SK-N-SH (cell line): ENCODE results near the gene RARS2. TPM values are rescaled to one million over a fixed set of nuclear protein-coding genes. Genes with fewer than 3 reads are reported as not detected.

Experiments
- CTCF ChIA-PET: fragments of 300-600, 350-600 bp; formaldehyde crosslinking; extraction: SDS; loops from one replicate; lab custom pipeline; 2021; lab: Yijun Ruan, JAX
- POLR2A ChIA-PET: fragments of 350-600 bp; sonication (Branson Sonifier 250); formaldehyde crosslinking; extraction: SDS; loops from one replicate; lab custom pipeline; 2020; ENCODE audit warnings: antibody characterized with exemption, inconsistent platforms; lab: Yijun Ruan, JAX
- DNase-seq: peaks from one replicate; pipeline ENCODE4 v3.0.0; 2012
- H2AFZ ChIP-seq: fragments of 200-600 bp; sonication (generic); 2 replicates; pipeline ENCODE4 v1.8.1; 2016; ENCODE audit warnings: antibody characterized with exemption, mild to moderate bottlenecking, low read depth
- H3F3A ChIP-seq: fragments of 200-600 bp; sonication (generic); replicated peaks from 2 replicates; pipeline ENCODE3; 2016; ENCODE audit warnings: antibody characterized with exemption, mild to moderate bottlenecking; ENCODE audit not compliant: insufficient read depth
- H3K27ac ChIP-seq, 2 experiments: fragments of 200-500 bp in 1 of 2; fragments of 200-600 bp in 1 of 2; sonication (Bioruptor generic) in 1 of 2; sonication (generic), shearing (Covaris generic) in 1 of 2; 2 replicates each; pipeline versions ENCODE4 v1.5.1 to v1.6.1; 2014 to 2016; ENCODE audit warnings: low read depth in 2 of 2, inconsistent platforms in 1 of 2, low read length in 1 of 2, mild to moderate bottlenecking in 1 of 2, mixed read lengths in 1 of 2
- H3K27me3 ChIP-seq: fragments of 200-600 bp; sonication (generic), shearing (Covaris generic); 2 replicates; pipeline ENCODE4 v1.6.1; 2016; ENCODE audit warnings: mixed run types; ENCODE audit not compliant: insufficient read depth
- H3K36me3 ChIP-seq, 2 experiments: fragments of 200-500 bp in 1 of 2; fragments of 200-600 bp in 1 of 2; sonication (Bioruptor generic) in 1 of 2; sonication (generic) in 1 of 2; replicated peaks in 1 of 2; 2 replicates each; pipeline versions ENCODE3 to v1.5.1; 2014 to 2016; ENCODE audit warnings: low read length in 1 of 2, mild to moderate bottlenecking in 1 of 2; ENCODE audit not compliant: insufficient read depth in 2 of 2, control insufficient read depth in 1 of 2
- H3K4me1 ChIP-seq, 2 experiments: fragments of 200-500 bp in 1 of 2; fragments of 200-600 bp in 1 of 2; sonication (Bioruptor generic) in 1 of 2; sonication (generic), shearing (Covaris generic) in 1 of 2; 2 replicates each; pipeline versions ENCODE4 v1.5.1 to v1.6.1; 2014 to 2016; ENCODE audit warnings: low read depth in 1 of 2, low read length in 1 of 2, mixed run types in 1 of 2; ENCODE audit not compliant: insufficient read depth in 2 of 2, control insufficient read depth in 1 of 2
- H3K4me2 ChIP-seq: fragments of 200-600 bp; sonication (generic), shearing (Covaris generic); 2 replicates; pipeline ENCODE4 v1.6.1; 2017; ENCODE audit warnings: mixed run types
- H3K4me3 ChIP-seq, 2 experiments: fragments of 200-500 bp in 1 of 2; fragments of 200-600 bp in 1 of 2; sonication (Bioruptor generic) in 1 of 2; sonication (generic), shearing (Covaris generic) in 1 of 2; 2 replicates each; pipeline versions ENCODE4 v1.5.1 to v1.8.1; 2014 to 2016; ENCODE audit warnings: low read depth in 2 of 2, inconsistent platforms in 1 of 2, low read length in 1 of 2, mild to moderate bottlenecking in 1 of 2, mixed read lengths in 1 of 2, moderate library complexity in 1 of 2
- H3K79me2 ChIP-seq: fragments of 200-600 bp; sonication (generic); 2 replicates; pipeline ENCODE4 v1.8.1; 2017; ENCODE audit warnings: mild to moderate bottlenecking; ENCODE audit not compliant: insufficient read depth
- H3K9ac ChIP-seq: fragments of 200-600 bp; sonication (generic); 2 replicates; pipeline ENCODE4 v1.6.1; 2017; ENCODE audit warnings: mixed run types
- H3K9me2 ChIP-seq: fragments of 200-600 bp; sonication (generic); 2 replicates; pipeline ENCODE4 v1.6.1; 2017; ENCODE audit warnings: mixed run types
- H3K9me3 ChIP-seq: fragments of 200-600 bp; sonication (generic); 2 replicates; pipeline ENCODE4 v1.6.1; 2017; ENCODE audit warnings: mixed run types, mild to moderate bottlenecking, moderate library complexity
- H4K20me1 ChIP-seq: fragments of 200-600 bp; sonication (generic); 2 replicates; pipeline ENCODE4 v1.6.1; 2017; ENCODE audit warnings: mild to moderate bottlenecking, mixed run types; ENCODE audit not compliant: insufficient read depth
- CHD2 ChIP-seq: fragments of 150-350 bp; IDR thresholded peaks from 2 replicates; pipeline ENCODE4 v1.6.1; 2018; ENCODE audit warnings: low read length; ENCODE audit not compliant: partially characterized antibody
- ELF1 ChIP-seq: IDR thresholded peaks from 2 replicates; pipeline ENCODE4 v1.4.0; 2012
- EZH2phosphoT487 ChIP-seq: fragments of 200-600 bp; sonication (generic); IDR thresholded peaks from 2 replicates; pipeline ENCODE4 v1.6.1; 2017; ENCODE audit warnings: low read depth, mixed run types, mild to moderate bottlenecking, antibody characterized with exemption, moderate library complexity, borderline replicate concordance
- FOXM1 ChIP-seq: IDR thresholded peaks from 2 replicates; pipeline ENCODE4 v1.4.0; 2012; ENCODE audit warnings: low read depth, mild to moderate bottlenecking
- MXI1 ChIP-seq: IDR thresholded peaks from 2 replicates; pipeline ENCODE4 v1.6.1; 2012; ENCODE audit warnings: mild to moderate bottlenecking, low read depth, low read length, improper control_type of control experiment
- NRF1 ChIP-seq: IDR thresholded peaks from 2 replicates; pipeline ENCODE4 v1.6.1; 2012; ENCODE audit warnings: low read depth, mild to moderate bottlenecking, low read length
- POLR2AphosphoS5 ChIP-seq: IDR thresholded peaks from 2 replicates; pipeline ENCODE4 v1.6.1; 2012; ENCODE audit warnings: low read depth, low read length
- RAD21 ChIP-seq: IDR thresholded peaks from 2 replicates; pipeline ENCODE4 v1.6.1; 2012; ENCODE audit warnings: mild to moderate bottlenecking, low read length
- SIN3A ChIP-seq: IDR thresholded peaks from 2 replicates; pipeline ENCODE4 v1.6.1; 2012; ENCODE audit warnings: low read depth, mild to moderate bottlenecking, low read length, moderate library complexity, borderline replicate concordance
- TAF1 ChIP-seq: IDR thresholded peaks from 2 replicates; pipeline ENCODE4 v1.6.1; 2012; ENCODE audit warnings: low read depth, mild to moderate bottlenecking, low read length, moderate library complexity, borderline replicate concordance
- USF1 ChIP-seq: IDR thresholded peaks from 2 replicates; pipeline ENCODE4 v1.4.0; 2012; ENCODE audit warnings: low read depth, borderline replicate concordance
- WGBS: methylation state at CpG from one replicate; pipeline ENCODE4 v1.1.6; 2017; ENCODE audit warnings: low lambda C conversion rate; 5-methylcytosine and 5-hydroxymethylcytosine counted together
- polyA plus RNA-seq, 3 experiments: library from polyadenylated mRNA; depleted of rRNA; stranded (reverse); fragments of >200 nt; gene quantifications; 2 replicates each; pipeline ENCODE4 v1.2.3, GENCODE V29; 2012
- TF ChIP-seq, protein P1 (sequence below): IDR thresholded peaks from 2 replicates; pipeline ENCODE4 v1.4.0; 2012; ENCODE audit warnings: low read depth, borderline replicate concordance
- TF ChIP-seq, protein P2 (sequence below): fragments of 150-350 bp; IDR thresholded peaks from 2 replicates; pipeline ENCODE4 v1.6.1; 2017; ENCODE audit warnings: antibody characterized with exemption, low read length, low read depth, borderline replicate concordance
- TF ChIP-seq, protein P3 (sequence below): IDR thresholded peaks from 2 replicates; pipeline ENCODE4 v1.6.1; 2012; ENCODE audit warnings: mild to moderate bottlenecking, low read depth, low read length, moderate library complexity

Gene RARS2
- polyA plus RNA-seq, 1 of the 3 experiments (the other 2 are of a cell fraction): 7.9 TPM

DNA sequence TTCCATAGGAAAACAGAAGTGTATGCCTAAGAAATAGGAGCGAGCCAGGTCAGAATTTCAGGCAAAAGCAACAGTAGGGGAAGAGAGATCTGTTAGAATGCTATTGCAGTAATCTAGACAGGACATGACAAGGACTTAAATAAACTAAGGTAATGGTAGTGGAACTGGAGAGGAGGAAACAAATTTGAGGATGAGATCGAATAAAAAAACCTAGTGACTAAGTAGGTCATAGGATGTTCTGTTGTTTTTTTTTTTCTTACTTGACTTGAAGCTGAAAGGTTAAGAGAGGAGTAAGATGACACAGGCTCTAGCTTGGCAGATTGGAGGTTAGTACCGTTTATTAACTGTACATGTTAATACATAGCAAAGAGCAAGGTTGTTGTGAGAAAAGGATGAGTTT, 28.7 kb upstream of the RARS2 start:
- Histone ChIP-seq H4K20me1 (no peaks in the 10 kb centered on the region), H3K79me2 (no peaks in the 10 kb centered on the region), H3K4me3 (no peak overlapping the region), H3K36me3 (peaks cover 16 to 36% of the 10 kb centered on the region in 2 experiments), H2AFZ (no peak overlapping the region), H3K4me1 (no peaks in the 10 kb centered on the region), H3K27ac (no peak overlapping the region), H3K4me2 (no peak overlapping the region), H3K9me3 (no peaks in the 10 kb centered on the region), H3K9ac (no peak overlapping the region), H3K27me3 (no peaks in the 10 kb centered on the region), H3K9me2 (no peaks in the 10 kb centered on the region), H3F3A (no peaks in the 10 kb centered on the region)
- 95% methylated on average over 3 of the region's 3 CpGs for WGBS
- TF ChIP-seq, protein P1, sequence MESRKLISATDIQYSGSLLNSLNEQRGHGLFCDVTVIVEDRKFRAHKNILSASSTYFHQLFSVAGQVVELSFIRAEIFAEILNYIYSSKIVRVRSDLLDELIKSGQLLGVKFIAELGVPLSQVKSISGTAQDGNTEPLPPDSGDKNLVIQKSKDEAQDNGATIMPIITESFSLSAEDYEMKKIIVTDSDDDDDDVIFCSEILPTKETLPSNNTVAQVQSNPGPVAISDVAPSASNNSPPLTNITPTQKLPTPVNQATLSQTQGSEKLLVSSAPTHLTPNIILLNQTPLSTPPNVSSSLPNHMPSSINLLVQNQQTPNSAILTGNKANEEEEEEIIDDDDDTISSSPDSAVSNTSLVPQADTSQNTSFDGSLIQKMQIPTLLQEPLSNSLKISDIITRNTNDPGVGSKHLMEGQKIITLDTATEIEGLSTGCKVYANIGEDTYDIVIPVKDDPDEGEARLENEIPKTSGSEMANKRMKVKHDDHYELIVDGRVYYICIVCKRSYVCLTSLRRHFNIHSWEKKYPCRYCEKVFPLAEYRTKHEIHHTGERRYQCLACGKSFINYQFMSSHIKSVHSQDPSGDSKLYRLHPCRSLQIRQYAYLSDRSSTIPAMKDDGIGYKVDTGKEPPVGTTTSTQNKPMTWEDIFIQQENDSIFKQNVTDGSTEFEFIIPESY: no peak
- no peak for TF ChIP-seq CHD2
- TF ChIP-seq ELF1: no peak
- TF ChIP-seq, protein P2, sequence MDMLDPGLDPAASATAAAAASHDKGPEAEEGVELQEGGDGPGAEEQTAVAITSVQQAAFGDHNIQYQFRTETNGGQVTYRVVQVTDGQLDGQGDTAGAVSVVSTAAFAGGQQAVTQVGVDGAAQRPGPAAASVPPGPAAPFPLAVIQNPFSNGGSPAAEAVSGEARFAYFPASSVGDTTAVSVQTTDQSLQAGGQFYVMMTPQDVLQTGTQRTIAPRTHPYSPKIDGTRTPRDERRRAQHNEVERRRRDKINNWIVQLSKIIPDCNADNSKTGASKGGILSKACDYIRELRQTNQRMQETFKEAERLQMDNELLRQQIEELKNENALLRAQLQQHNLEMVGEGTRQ: no peak
- TF ChIP-seq USF1: no peak
- TF ChIP-seq RAD21: no peak
- TF ChIP-seq NRF1: no peak
- no peak for TF ChIP-seq FOXM1
- TF ChIP-seq, protein P3, sequence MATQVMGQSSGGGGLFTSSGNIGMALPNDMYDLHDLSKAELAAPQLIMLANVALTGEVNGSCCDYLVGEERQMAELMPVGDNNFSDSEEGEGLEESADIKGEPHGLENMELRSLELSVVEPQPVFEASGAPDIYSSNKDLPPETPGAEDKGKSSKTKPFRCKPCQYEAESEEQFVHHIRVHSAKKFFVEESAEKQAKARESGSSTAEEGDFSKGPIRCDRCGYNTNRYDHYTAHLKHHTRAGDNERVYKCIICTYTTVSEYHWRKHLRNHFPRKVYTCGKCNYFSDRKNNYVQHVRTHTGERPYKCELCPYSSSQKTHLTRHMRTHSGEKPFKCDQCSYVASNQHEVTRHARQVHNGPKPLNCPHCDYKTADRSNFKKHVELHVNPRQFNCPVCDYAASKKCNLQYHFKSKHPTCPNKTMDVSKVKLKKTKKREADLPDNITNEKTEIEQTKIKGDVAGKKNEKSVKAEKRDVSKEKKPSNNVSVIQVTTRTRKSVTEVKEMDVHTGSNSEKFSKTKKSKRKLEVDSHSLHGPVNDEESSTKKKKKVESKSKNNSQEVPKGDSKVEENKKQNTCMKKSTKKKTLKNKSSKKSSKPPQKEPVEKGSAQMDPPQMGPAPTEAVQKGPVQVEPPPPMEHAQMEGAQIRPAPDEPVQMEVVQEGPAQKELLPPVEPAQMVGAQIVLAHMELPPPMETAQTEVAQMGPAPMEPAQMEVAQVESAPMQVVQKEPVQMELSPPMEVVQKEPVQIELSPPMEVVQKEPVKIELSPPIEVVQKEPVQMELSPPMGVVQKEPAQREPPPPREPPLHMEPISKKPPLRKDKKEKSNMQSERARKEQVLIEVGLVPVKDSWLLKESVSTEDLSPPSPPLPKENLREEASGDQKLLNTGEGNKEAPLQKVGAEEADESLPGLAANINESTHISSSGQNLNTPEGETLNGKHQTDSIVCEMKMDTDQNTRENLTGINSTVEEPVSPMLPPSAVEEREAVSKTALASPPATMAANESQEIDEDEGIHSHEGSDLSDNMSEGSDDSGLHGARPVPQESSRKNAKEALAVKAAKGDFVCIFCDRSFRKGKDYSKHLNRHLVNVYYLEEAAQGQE: no peak
- no peak for TF ChIP-seq POLR2AphosphoS5
- no peak for TF ChIP-seq MXI1
- TF ChIP-seq SIN3A: no peak
- TF ChIP-seq EZH2phosphoT487: no peak
- no peak for TF ChIP-seq TAF1
- DNase-seq: no peak
- ChIA-PET CTCF (no interaction called here), POLR2A (no interaction called here)
